Measurements from ENCODE around the gene PDX1.

PDX1 gene

GRCh38 chr13:27919934-27920676 lies at the start of gene PDX1:
Gene PDX1, plus strand, starts transcription at chr13:27920000. Its CDS starts 139 bp downstream, at chr13:27920139.
- Histone ChIP-seq H3K27ac (no peak within 1 kb of the TSS), H2AFZ (no peak within 1 kb of the TSS), H3K27me3 (ENCODE audit: control insufficient read depth, insufficient read depth, low read length) (peaks cover 30% of the 10 kb centered on the region), H3K9ac (no peak within 1 kb of the TSS), H3K4me3 (ENCODE audit: low read depth, low read length) (peak within 1 kb of the TSS; percentile 49), H3K4me2 (ENCODE audit: low read length) (peak within 1 kb of the TSS; percentile 80), H3K36me3 (ENCODE audit: control insufficient read depth, insufficient read depth, low read length) (no peaks in the 10 kb centered on the region), H3K9me3 (ENCODE audit: control insufficient read depth, low read length) (no peaks in the 10 kb centered on the region), H3K79me2 (no peaks in the 10 kb centered on the region), H3K4me1 (no peaks in the 10 kb centered on the region)
- no peak for TF ChIP-seq CTCF (IDR thresholded peaks at IDR 0.05)

DNA sequence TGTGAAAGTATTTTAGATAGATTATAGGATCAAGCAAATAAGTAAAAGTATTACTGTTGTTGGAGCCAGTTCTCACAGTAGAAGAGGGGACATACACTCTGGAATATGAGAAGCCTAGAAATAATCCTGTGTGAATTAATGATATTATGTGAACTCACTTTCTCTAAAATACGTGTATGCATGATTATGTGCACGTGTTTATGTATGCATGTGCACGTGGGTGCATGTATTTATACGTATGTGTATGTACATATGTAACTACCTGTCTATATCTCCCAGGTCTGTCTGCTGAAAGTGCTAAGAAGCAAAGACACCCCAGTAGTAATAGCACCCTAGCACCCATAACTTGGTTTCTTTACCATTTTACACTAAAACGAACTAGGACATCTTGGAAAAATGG lies 41.5 kb upstream of the PDX1 start:
- Histone ChIP-seq H3K27me3 (ENCODE audit: control insufficient read depth, insufficient read depth, low read length) (no peaks in the 10 kb centered on the region), H3K79me2 (no peaks in the 10 kb centered on the region), H3K36me3 (ENCODE audit: control insufficient read depth, insufficient read depth, low read length) (no peaks in the 10 kb centered on the region), H3K9me3 (ENCODE audit: control insufficient read depth, low read length) (no peaks in the 10 kb centered on the region), H3K9ac (no peak overlapping the region), H3K27ac (no peak overlapping the region), H3K4me2 (ENCODE audit: low read length) (no peak overlapping the region), H3K4me3 (ENCODE audit: low read depth, low read length) (no peak overlapping the region), H2AFZ (no peak overlapping the region), H3K4me1 (no peaks in the 10 kb centered on the region)
- no peak for TF ChIP-seq CTCF (IDR thresholded peaks at IDR 0.05)

DNA sequence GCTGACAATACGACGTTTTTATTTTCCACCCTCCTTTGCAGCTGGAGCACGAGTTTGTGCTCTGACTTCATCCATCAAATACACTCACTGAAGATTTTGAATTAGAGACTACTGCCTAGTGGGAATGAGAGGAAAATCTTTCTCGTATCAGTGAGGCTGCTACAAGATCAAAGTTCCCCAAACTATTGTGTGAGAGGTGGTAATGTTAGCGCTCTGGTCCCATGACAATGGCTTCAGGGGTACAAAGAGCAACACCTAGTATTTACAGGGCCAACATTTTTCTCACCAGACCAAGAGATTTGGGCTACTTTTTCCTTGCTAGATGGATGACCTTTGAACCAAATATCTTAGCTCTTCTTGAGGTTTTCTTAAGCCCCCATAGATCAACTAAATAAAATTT lies 30.3 kb upstream of the PDX1 start:
- Histone ChIP-seq H3K36me3 (ENCODE audit: control insufficient read depth, insufficient read depth, low read length) (no peaks in the 10 kb centered on the region), H3K9ac (no peak overlapping the region), H3K9me3 (ENCODE audit: control insufficient read depth, low read length) (no peaks in the 10 kb centered on the region), H3K79me2 (no peaks in the 10 kb centered on the region), H3K27me3 (ENCODE audit: control insufficient read depth, insufficient read depth, low read length) (no peaks in the 10 kb centered on the region), H2AFZ (no peak overlapping the region), H3K4me1 (no peaks in the 10 kb centered on the region), H3K4me2 (ENCODE audit: low read length) (no peak overlapping the region), H3K27ac (no peak overlapping the region), H3K4me3 (ENCODE audit: low read depth, low read length) (no peak overlapping the region)
- no peak for TF ChIP-seq CTCF (IDR thresholded peaks at IDR 0.05)

- Histone ChIP-seq H3K79me2 (no peaks in the 10 kb centered on the region), H3K27me3 (ENCODE audit: control insufficient read depth, insufficient read depth, low read length) (no peaks in the 10 kb centered on the region), H3K4me2 (ENCODE audit: low read length) (no peak overlapping the region), H3K9ac (no peak overlapping the region), H3K4me1 (no peaks in the 10 kb centered on the region), H3K36me3 (ENCODE audit: control insufficient read depth, insufficient read depth, low read length) (no peaks in the 10 kb centered on the region), H3K9me3 (ENCODE audit: control insufficient read depth, low read length) (no peaks in the 10 kb centered on the region), H2AFZ (no peak overlapping the region), H3K4me3 (ENCODE audit: low read depth, low read length) (no peak overlapping the region), H3K27ac (no peak overlapping the region)
- no peak for TF ChIP-seq CTCF (IDR thresholded peaks at IDR 0.05)
These were observed 23.1 kb upstream of the PDX1 start for GRCh38 chr13:27896726-27897125.

- Histone ChIP-seq H2AFZ (no peak overlapping the region), H3K79me2 (no peaks in the 10 kb centered on the region), H3K36me3 (ENCODE audit: control insufficient read depth, insufficient read depth, low read length) (no peaks in the 10 kb centered on the region), H3K9me3 (ENCODE audit: control insufficient read depth, low read length) (no peaks in the 10 kb centered on the region), H3K9ac (no peak overlapping the region), H3K4me3 (ENCODE audit: low read depth, low read length) (no peak overlapping the region), H3K4me2 (ENCODE audit: low read length) (no peak overlapping the region), H3K4me1 (no peaks in the 10 kb centered on the region), H3K27ac (no peak overlapping the region), H3K27me3 (ENCODE audit: control insufficient read depth, insufficient read depth, low read length) (no peaks in the 10 kb centered on the region)
- no peak for TF ChIP-seq CTCF (IDR thresholded peaks at IDR 0.05)
These were observed 15.1 kb upstream of the PDX1 start for GRCh38 chr13:27904719-27905118.

Data from parathyroid adenoma (tissue), 2 donors.